K562 (cell line): ENCODE results near the gene PNPLA2. TPM values are rescaled to one million over a fixed set of nuclear protein-coding genes. Genes with fewer than 3 reads are reported as not detected.

Source experiments
- HNRNPL ChIP-seq: fragments of 200-400 bp; formaldehyde crosslinking; IDR thresholded peaks from 2 replicates; pipeline ENCODE4 v1.6.1; 2017; ENCODE audit warnings: low read depth, mild to moderate bottlenecking, low read length
- KDM5B ChIP-seq: fragments of 200-600 bp; sonication (generic); IDR thresholded peaks from 2 replicates; pipeline ENCODE4 v1.6.1; 2012; ENCODE audit warnings: low read depth, mild to moderate bottlenecking, moderate library complexity, low read length, control low read depth, inconsistent platforms; ENCODE audit not compliant: insufficient replicate concordance
- LEF1 ChIP-seq: fragments of 450-650 bp; IDR thresholded peaks from 2 replicates; pipeline ENCODE4 v1.6.1; 2016; ENCODE audit warnings: mild to moderate bottlenecking
- MYNN ChIP-seq, 2 experiments: sonication (generic); formaldehyde crosslinking in 1 of 2; IDR thresholded peaks; 2 replicates each; pipeline versions ENCODE4 v1.5.0 to v1.6.1; 2016 to 2020; ENCODE audit warnings: antibody characterized with exemption in 1 of 2, missing genetic modification reagents in 1 of 2
- PHF20 ChIP-seq: fragments of 450-650 bp; IDR thresholded peaks from 2 replicates; pipeline ENCODE4 v1.6.1; 2018; ENCODE audit not compliant: partially characterized antibody
- PHF8 ChIP-seq: fragments of 200-600 bp; sonication (generic); IDR thresholded peaks from 2 replicates; pipeline ENCODE4 v1.6.1; 2012; ENCODE audit warnings: mixed run types, mild to moderate bottlenecking, inconsistent platforms, low read length, moderate library complexity, borderline replicate concordance
- PHTF2 ChIP-seq: fragments of 250-450 bp; sonication (Bioruptor Pico); IDR thresholded peaks from 2 replicates; pipeline ENCODE4 v1.5.0; 2021; ENCODE audit warnings: mild to moderate bottlenecking
- SRSF1 ChIP-seq: fragments of 200-400 bp; formaldehyde crosslinking; IDR thresholded peaks from 2 replicates; pipeline ENCODE4 v1.6.1; 2017; ENCODE audit warnings: mild to moderate bottlenecking, low read depth, low read length, moderate library complexity
- STAG1 ChIP-seq: sonication (generic); formaldehyde crosslinking; IDR thresholded peaks from 2 replicates; pipeline ENCODE4 v1.5.0; 2020; ENCODE audit warnings: missing genetic modification reagents, borderline replicate concordance
- ZNF274 ChIP-seq: IDR thresholded peaks from 2 replicates; pipeline ENCODE4 v1.6.1; 2011; ENCODE audit warnings: low read depth, mild to moderate bottlenecking, low read length, moderate library complexity, borderline replicate concordance
- ZNF436 ChIP-seq: fragments of 250-450, 450-650 bp; sonication (Bioruptor Pico); formaldehyde crosslinking; IDR thresholded peaks from 2 replicates; pipeline ENCODE4 v1.7.0; 2020; ENCODE audit warnings: mild to moderate bottlenecking
- ZNF740 ChIP-seq, 3 experiments: fragments of 200-800 bp in 1 of 3; sonication (Bioruptor generic) in 1 of 3; sonication (generic) in 1 of 3; formaldehyde crosslinking in 1 of 3; IDR thresholded peaks; 2 replicates each; pipeline versions ENCODE4 v1.6.1 to v1.8.0; 2016 to 2022; ENCODE audit warnings: mild to moderate bottlenecking in 2 of 3, missing compliant biosample characterization in 2 of 3, missing genetic modification characterization in 2 of 3, missing genetic modification reagents in 1 of 3
- ZNF79 ChIP-seq: fragments of 250-450 bp; sonication (Bioruptor Pico); IDR thresholded peaks from 2 replicates; pipeline ENCODE4 v1.4.0; 2020; ENCODE audit warnings: low read depth, mild to moderate bottlenecking, moderate library complexity
- polyA plus RNA-seq, 8 experiments: library from polyadenylated mRNA; depleted of rRNA in 4 of 8; stranded (reverse) in 5 of 8; unstranded in 3 of 8; fragments of >200 nt; fragmentation: Nextera tagmentation in 2 of 8; fragmentation: Illumina TruSeq in 1 of 8; extraction: Ambion mirVana in 2 of 8; extraction: Trizol in 1 of 8; gene quantifications; 2 replicates each; pipeline versions ENCODE4 v1.2.1 to v1.2.3, GENCODE V29; 2011 to 2014; ENCODE audit warnings: inconsistent platforms in 1 of 8, missing spikeins in 1 of 8
- total RNA-seq, 7 experiments: library from RNA; depleted of rRNA in 6 of 7; stranded (reverse); fragments of >200 nt in 6 of 7; fragmentation: Illumina TruSeq in 2 of 7; extraction: Trizol in 2 of 7; gene quantifications; 2 replicates each; pipeline versions ENCODE4 v1.2.1 to v1.2.3, GENCODE V29; 2011 to 2021; ENCODE audit warnings: low replicate concordance in 1 of 7
- TF ChIP-seq, protein P1 (sequence below), 2 experiments: fragments of 450-650 bp; IDR thresholded peaks; 2 replicates each; pipeline ENCODE4 v1.6.1; 2018; ENCODE audit warnings: mild to moderate bottlenecking in 2 of 2, low read depth in 1 of 2; ENCODE audit not compliant: partially characterized antibody in 2 of 2
- TF ChIP-seq, protein P2 (sequence below): fragments of 250-450 bp; sonication (Bioruptor Pico); IDR thresholded peaks from 2 replicates; pipeline ENCODE4 v1.9.0; 2021; ENCODE audit warnings: mild to moderate bottlenecking, inconsistent platforms

The PNPLA2 gene
- total and polyA plus RNA-seq, 9 of the 15 experiments (the other 6 are each of a cell fraction or from before 2014, with no cell fraction given), result 0.39 to 87.1 (median 8.4) TPM

- TF ChIP-seq, protein P1, sequence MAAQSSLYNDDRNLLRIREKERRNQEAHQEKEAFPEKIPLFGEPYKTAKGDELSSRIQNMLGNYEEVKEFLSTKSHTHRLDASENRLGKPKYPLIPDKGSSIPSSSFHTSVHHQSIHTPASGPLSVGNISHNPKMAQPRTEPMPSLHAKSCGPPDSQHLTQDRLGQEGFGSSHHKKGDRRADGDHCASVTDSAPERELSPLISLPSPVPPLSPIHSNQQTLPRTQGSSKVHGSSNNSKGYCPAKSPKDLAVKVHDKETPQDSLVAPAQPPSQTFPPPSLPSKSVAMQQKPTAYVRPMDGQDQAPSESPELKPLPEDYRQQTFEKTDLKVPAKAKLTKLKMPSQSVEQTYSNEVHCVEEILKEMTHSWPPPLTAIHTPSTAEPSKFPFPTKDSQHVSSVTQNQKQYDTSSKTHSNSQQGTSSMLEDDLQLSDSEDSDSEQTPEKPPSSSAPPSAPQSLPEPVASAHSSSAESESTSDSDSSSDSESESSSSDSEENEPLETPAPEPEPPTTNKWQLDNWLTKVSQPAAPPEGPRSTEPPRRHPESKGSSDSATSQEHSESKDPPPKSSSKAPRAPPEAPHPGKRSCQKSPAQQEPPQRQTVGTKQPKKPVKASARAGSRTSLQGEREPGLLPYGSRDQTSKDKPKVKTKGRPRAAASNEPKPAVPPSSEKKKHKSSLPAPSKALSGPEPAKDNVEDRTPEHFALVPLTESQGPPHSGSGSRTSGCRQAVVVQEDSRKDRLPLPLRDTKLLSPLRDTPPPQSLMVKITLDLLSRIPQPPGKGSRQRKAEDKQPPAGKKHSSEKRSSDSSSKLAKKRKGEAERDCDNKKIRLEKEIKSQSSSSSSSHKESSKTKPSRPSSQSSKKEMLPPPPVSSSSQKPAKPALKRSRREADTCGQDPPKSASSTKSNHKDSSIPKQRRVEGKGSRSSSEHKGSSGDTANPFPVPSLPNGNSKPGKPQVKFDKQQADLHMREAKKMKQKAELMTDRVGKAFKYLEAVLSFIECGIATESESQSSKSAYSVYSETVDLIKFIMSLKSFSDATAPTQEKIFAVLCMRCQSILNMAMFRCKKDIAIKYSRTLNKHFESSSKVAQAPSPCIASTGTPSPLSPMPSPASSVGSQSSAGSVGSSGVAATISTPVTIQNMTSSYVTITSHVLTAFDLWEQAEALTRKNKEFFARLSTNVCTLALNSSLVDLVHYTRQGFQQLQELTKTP (IDR thresholded peaks at IDR 0.05; ENCODE audit: low read depth in 1 of 2, partially characterized antibody in 2 of 2), result no peak
- TF ChIP-seq ZNF274 (no peak), ZNF79 (no peak), PHTF2 (CRISPR knock-in tag) (no peak), PHF20 (no peak), ZNF740 (CRISPR knock-in tag; IDR thresholded peaks at IDR 0.05) (no peak), ZNF740 (tag; IDR thresholded peaks at IDR 0.05) (0 out of 4 replicates have a peak, but pooled peaks of 1 of the 2 experiments have one; percentile 17), LEF1 (no peak), HNRNPL (peak; percentile 56), ZNF436 (no peak), PHF8 (peak; percentile 78; the same call in 1 of the 2 replicates), MYNN (IDR thresholded peaks at IDR 0.05) (no peak), MYNN (CRISPR knock-in tag; IDR thresholded peaks at IDR 0.05) (no peak), SRSF1 (no peak), STAG1 (CRISPR knock-in tag) (no peak), KDM5B (peak; percentile 27)
- TF ChIP-seq, protein P2, sequence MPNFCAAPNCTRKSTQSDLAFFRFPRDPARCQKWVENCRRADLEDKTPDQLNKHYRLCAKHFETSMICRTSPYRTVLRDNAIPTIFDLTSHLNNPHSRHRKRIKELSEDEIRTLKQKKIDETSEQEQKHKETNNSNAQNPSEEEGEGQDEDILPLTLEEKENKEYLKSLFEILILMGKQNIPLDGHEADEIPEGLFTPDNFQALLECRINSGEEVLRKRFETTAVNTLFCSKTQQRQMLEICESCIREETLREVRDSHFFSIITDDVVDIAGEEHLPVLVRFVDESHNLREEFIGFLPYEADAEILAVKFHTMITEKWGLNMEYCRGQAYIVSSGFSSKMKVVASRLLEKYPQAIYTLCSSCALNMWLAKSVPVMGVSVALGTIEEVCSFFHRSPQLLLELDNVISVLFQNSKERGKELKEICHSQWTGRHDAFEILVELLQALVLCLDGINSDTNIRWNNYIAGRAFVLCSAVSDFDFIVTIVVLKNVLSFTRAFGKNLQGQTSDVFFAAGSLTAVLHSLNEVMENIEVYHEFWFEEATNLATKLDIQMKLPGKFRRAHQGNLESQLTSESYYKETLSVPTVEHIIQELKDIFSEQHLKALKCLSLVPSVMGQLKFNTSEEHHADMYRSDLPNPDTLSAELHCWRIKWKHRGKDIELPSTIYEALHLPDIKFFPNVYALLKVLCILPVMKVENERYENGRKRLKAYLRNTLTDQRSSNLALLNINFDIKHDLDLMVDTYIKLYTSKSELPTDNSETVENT (CRISPR knock-in tag), result 0 out of 2 replicates have a peak, but pooled peaks have one; percentile 41
Measured at GRCh38 chr11:832529-833113, 13.9 kb downstream of the PNPLA2 start, which contains the start of gene CD151 (continued).
